Left renal pelvis (tissue), 4 donors: Measurements from ENCODE around the gene TSHR. TPM values are rescaled to one million over a fixed set of nuclear protein-coding genes. Genes with fewer than 3 reads are reported as not detected.
"Not testable (repeated sequence)": the region's sequence is repeated elsewhere in the genome, so short reads cannot be mapped to it uniquely, and the experiment has no call there.

Experiments
- DNase-seq, 4 donors: peaks; one replicate each; pipeline ENCODE4 v3.0.0-alpha.2; 2013; ENCODE audit warnings: low read depth in 4 of 4, low spot score in 3 of 4
- polyA plus RNA-seq, 4 donors: library from polyadenylated mRNA; unstranded; fragments of 120-200 nt; gene quantifications; one replicate each; pipeline ENCODE4 v1.2.1, GENCODE V29; 2013; ENCODE audit not compliant: insufficient read length in 4 of 4

The TSHR gene
- under 1 TPM in 3 of 4 donors, not detected in 1; 0.14 to 0.23 (median 0.22) TPM for polyA plus RNA-seq

- DNase-seq, result no peak
Observed at GRCh38 chr14:80955416-80955941, at the start of gene TSHR. TSHR (plus strand) TSS chr14:80955621; CDS start chr14:80955681, 60 bp downstream.

GRCh38 chr14:80906336-80906735 is 49.1 kb upstream of the TSHR start:
- no peak for DNase-seq

- no peak for DNase-seq
Observed at GRCh38 chr14:80906946-80907345, 48.5 kb upstream of the TSHR start.

GRCh38 chr14:80912013-80912412 is 43.4 kb upstream of the TSHR start:
- not testable (repeated sequence) for DNase-seq

GRCh38 chr14:80919622-80920021 is 35.8 kb upstream of the TSHR start:
- no peak for DNase-seq

- DNase-seq, result no peak
Observed at GRCh38 chr14:80923368-80923767, 32.1 kb upstream of the TSHR start.

- DNase-seq, result no peak
Observed at GRCh38 chr14:80924365-80925103, 30.9 kb upstream of the TSHR start.

- no peak for DNase-seq
Observed at GRCh38 chr14:80926397-80927082, 28.9 kb upstream of the TSHR start.

GRCh38 chr14:80927083-80927989 is 28.1 kb upstream of the TSHR start:
- DNase-seq, result no peak

- no peak for DNase-seq
Observed at GRCh38 chr14:80930095-80930494, 25.3 kb upstream of the TSHR start.

- no peak for DNase-seq
Observed at GRCh38 chr14:80930836-80931389, 24.5 kb upstream of the TSHR start.

GRCh38 chr14:80933282-80933681 is 22.1 kb upstream of the TSHR start:
- DNase-seq, result no peak

GRCh38 chr14:80933686-80934085 is 21.7 kb upstream of the TSHR start:
- no peak for DNase-seq

- DNase-seq, result no peak
Observed at GRCh38 chr14:80940146-80940545, 15.3 kb upstream of the TSHR start.

- DNase-seq, result peak; percentile 88 to 95 (median 92)
Observed at GRCh38 chr14:80941241-80942185, 13.9 kb upstream of the TSHR start, which contains the start of gene CEP128. CEP128 (minus strand) TSS chr14:80941738.

- DNase-seq, result no peak
Observed at GRCh38 chr14:80942191-80942600, 13.2 kb upstream of the TSHR start.

GRCh38 chr14:80944861-80945617 is 10.4 kb upstream of the TSHR start:
- no peak for DNase-seq

GRCh38 chr14:80946187-80946586 is 9.2 kb upstream of the TSHR start:
- no peak for DNase-seq

GRCh38 chr14:80946797-80947196 is 8.6 kb upstream of the TSHR start:
- DNase-seq, result no peak
